NT2/D1 (cell line): ENCODE measurements around the gene WDR88.

Source experiments
- SUZ12 ChIP-seq: IDR thresholded peaks from 2 replicates; pipeline ENCODE4 v1.6.1; 2011; ENCODE audit not compliant: insufficient read length, insufficient read depth; ENCODE audit errors: extremely low read depth
- YY1 ChIP-seq: IDR thresholded peaks from 2 replicates; pipeline ENCODE4 v1.6.1; 2011; ENCODE audit not compliant: insufficient read length, insufficient read depth
- ZNF274 ChIP-seq: IDR thresholded peaks from 2 replicates; pipeline ENCODE4 v1.6.1; 2011; ENCODE audit warnings: mild to moderate bottlenecking, low read depth, low read length

- no peak for TF ChIP-seq YY1
- TF ChIP-seq ZNF274: no peak
- no peak for TF ChIP-seq SUZ12
Measured at GRCh38 chr19:33086955-33087354, 45.0 kb upstream of the WDR88 start.
